Retina (tissue), 1 donor: Measurements from ENCODE around the gene ATF6B.
"Not testable (repeated sequence)": the region's sequence is repeated elsewhere in the genome, so short reads cannot be mapped to it uniquely, and the experiment has no call there.

Experiments
- DNase-seq: peaks from one replicate; pipeline ENCODE4 v3.0.0-alpha.2; 2016

ATF6B gene

DNA sequence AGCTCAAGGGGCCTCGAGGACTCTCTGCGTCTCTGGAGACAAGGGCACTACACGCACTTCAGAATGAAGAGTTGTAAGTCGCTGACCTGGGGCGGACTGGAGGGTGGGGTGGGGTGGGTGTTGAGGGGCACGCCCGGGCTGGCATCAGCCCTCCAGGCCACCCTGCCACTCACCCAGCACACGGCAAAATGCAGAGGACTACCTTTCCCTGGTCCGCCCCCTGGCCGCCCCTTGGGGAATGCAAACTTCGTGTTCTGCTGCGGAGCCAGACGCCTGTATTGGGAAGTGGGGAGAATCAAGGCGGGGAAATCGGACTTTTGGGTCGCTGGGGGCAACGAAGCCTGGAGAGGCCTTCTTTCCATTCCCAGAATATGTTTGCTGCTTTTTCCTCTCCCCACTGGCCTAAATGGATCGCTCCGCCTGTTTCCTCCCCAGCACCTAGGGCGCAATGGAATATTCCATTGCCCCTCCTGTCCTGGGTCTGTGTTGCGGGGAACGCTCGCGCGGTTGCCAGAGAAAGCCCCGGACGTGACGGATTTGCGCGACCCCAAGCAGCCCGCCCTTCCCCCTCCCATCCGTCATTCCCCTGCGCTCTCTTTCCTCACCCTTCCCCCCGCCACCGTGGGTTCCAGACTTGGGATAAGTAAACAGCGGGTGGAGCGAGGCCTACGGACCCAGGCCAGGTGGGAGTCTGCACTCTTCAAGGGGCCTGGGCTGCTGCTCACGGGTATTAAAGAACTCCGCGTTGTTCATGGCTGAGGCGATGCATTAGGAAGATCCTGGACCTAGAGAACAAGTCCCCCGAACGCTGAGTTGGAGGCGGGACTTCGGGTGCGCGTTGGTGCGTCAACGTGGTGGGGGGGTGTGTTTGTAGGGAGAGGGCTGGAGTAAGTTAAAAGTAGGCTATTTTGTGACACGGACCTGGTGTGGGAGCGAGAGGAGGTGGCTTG, 25.8 kb upstream of the ATF6B start, which contains the start of gene PPT2:
PPT2 (plus strand) TSS at position 578 of the 950 bp plus-strand sequence. CDS start 454 bp downstream, outside the sequence.
- DNase-seq, result peak; percentile 93

DNA sequence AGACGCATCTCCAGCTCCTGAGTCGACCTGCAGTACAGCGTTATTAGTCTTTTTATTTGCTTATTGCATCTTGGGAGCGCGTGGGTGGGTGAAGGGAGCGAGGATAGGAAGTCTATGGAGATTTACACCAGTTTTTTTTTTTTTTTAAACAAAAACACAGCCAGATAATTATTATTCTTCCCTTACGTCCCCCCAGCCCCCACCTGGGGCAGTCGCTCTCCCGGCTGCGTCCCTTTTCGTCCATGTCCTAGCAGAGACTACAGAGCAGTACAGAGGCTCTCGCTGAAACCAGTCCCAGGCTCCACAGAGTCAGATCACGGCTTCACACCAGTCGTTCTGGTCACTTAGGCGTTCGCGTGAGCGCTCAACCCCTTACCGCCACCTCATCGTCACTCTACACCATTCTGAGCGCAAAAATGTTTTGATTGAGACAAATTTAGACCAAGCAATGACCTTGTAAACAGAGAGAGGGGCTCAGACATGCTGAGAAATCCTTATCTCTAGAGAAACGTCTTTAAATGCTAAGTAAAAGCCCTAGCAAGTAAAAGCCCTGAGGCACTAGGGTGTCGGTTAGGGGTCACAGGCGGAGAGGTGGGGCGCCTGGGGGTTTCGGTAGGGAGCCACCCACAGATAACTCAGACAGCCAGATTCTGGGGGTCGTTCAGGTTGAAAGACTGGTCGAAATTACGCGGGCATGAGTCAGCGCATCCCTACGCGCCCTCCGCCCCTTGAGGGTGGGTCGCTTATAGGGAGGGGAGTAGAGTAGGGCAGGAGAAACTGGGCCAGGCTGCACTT, 24.9 kb upstream of the ATF6B start:
- DNase-seq, result no peak

DNA sequence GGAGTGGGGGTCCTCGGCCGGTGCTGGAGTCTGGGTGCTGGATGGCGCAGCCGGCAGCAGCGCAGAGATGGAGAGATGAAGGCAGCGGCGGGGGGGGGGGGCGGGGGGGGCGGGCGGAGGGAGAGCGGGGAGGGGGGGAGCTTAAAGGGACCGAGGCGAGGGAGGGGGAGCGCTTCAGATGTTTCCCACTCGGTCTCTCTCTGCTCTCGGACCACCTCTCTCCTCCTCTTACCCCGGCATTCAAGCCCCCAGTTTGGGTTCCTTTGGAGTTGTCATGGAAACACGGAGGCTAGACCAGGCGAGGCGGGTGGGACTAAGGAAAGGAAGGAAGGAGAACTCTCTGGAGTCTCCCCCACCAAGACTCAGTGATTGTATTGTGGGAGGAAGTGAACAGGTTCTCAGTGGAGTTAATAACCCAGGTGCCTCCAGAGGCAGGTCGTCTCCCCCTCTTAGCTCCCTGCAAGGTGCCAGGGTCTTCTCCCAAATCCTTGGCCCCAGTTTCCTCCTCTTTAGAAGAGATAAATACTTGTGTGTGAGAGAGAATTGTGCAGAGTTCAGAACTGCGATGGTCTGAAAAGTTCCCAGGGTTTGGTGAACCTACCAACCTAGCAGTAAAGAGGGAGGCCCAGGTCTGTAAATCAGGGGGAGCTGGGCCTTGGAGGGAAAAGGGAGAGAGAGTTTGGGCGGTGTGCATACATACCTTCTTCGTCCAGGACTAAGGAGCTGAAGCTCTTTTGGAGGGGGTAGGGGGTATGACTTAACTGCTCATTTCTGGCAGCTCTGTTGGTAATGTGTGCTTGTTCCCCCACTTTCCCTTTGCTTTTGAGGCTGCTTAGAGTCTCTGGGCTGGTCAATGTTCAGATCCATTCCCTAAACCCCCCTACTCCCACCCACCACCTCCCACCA, 24.1 kb upstream of the ATF6B start, which contains the start of gene PRRT1:
PRRT1 (minus strand) TSS at position 77 of the 906 bp plus-strand sequence. CDS start 112 bp downstream, outside the sequence.
- DNase-seq, result no peak

DNA sequence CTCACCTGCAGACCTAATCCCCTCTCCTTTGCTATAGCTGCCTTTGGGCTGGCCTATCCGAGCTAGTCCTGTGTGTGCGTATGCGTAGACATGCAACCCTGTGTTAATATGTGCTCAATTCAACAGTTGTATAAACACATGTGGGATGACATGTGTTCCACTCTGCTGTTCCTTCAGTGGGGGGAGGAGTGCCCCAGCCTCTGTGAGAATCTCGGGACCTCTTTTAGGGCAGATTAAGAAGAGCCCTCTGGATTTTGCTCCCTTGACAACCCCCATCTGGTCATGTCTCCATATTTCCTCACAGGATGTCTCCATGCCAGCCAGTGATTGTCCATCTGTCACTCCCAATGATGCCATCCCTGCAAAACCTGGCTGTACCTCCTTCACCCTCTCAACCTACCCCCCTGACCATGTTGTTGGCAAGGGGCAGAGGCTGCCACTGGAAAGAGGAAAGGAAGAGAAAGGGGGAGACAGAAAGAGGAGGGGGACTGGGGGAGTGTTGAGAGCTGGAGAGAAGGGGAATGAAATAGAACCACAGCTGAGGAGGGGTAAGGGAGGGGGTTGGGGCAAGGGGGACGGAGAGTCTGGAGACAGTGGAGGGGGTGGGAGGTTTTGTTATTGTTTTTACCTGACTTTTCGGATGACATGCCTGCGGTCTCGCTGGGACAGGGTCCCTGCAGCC, 23.3 kb upstream of the ATF6B start:
- peak; percentile 42 for DNase-seq

DNA sequence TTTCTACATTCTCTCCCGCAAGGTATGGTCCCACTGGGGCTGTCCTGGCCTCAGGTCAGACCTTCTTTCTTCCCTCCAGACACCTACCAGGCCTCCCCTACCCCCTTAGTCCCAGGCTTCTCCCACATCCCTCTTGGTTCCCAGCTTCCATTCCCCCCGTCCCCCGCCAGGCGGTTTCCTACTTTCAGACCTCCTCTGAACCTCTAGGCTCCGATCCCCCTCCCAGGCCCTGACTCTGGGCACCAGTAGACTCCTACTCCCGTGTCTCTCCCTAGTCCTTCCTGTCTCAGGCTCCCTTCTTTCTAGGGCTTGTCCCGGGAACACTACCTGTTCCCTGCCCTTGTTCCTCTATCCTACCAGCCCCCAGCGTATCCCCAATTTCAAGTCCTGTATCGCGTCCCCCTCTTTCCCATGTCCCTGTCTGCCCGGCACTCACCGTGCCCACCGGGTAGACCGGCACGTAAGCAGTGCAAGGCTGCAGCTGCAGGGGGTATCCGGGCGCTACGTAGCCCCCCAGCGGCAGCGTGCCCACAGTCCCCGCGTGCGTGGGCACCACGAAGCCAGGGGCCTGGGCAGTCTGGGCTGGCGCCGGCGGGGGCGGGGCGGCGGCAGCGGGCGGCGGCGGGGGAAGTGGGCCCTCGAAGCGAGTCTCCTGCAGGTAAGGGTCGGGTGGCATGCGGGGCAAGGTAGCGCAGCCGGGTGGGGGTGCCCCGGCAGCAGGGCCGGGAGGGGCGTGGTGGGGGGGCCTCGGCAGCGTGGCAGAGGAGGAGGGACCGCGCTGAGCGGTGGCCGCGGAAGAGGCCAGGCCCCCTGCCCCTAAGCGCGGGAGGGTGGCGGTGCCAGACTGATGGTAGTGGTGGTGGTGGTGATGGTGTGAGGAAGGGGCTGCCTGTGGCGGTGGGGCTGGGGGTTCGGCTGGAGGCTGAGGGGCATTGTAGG, 22.2 kb upstream of the ATF6B start:
- DNase-seq, result peak; percentile 28

DNA sequence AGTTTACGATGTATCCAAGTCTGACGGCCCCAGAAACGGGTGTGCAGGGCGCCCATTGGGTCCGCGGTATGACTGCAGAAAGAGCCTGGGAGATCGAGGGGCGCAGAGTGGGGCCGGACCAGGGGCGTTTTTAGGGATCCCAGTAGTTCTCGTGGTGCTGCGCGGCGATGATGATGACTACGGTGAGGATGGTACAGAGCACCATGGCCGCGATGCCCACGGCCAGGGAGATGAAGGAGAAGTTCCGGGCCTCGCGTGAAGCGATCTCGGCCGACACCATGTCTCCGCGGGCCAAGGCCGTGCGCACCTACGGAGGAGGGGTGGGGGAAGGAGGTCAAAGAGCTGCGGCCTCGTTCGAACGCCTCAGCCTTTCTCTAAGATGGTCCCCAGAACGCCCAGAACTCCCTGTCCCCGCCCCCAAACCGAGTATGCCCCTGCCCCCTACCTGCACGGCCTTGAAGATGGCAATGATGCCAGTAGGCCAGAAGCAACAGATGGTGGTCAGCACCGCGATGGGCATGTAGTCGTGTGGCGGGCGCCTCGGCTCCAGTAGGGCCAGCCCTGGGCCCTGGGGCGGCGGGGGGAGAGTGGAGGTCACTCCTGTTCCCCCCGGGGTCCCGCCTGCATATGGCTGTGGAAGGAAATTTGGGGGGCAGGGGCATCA, 21.2 kb upstream of the ATF6B start:
- no peak for DNase-seq

DNA sequence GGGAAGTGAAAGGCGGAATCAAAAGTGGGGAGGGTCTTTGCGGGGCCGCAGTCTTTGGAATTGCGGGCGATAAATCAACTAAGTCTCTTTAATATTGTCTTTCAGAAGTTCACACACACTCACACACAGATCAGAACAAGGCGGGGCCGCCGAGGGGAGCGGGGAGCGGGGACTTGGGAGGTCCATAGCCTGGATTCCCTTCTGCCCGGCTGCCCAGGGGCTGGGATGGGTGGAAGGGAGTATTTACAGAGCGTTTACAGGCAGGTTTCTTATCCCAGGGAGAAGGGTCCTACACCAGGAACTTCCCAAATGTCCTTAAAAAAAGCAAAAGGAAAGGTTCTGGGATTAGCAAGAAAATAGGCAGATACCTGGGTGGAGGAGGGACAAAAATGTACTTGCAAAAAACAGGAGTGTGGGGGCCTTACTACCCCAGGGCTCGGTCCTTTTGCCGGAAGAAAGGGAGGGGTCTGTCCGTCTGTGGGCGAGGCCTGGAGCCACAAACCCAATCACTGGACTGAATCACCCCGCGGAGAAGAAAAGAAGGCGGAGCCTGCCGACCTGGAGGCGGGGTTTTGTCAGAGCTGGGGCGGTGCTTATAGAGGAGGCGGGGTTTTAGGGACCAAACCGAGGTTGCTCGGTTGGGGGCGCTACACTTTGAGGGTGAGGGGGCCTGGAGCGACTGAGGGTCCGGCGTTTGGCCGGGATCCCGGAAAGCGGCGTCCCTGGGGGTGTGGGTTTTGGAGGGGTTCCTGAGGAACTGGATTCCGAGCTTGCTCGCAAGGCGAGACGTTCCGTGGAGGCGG, 20.4 kb upstream of the ATF6B start:
- peak; percentile 90 for DNase-seq

DNA sequence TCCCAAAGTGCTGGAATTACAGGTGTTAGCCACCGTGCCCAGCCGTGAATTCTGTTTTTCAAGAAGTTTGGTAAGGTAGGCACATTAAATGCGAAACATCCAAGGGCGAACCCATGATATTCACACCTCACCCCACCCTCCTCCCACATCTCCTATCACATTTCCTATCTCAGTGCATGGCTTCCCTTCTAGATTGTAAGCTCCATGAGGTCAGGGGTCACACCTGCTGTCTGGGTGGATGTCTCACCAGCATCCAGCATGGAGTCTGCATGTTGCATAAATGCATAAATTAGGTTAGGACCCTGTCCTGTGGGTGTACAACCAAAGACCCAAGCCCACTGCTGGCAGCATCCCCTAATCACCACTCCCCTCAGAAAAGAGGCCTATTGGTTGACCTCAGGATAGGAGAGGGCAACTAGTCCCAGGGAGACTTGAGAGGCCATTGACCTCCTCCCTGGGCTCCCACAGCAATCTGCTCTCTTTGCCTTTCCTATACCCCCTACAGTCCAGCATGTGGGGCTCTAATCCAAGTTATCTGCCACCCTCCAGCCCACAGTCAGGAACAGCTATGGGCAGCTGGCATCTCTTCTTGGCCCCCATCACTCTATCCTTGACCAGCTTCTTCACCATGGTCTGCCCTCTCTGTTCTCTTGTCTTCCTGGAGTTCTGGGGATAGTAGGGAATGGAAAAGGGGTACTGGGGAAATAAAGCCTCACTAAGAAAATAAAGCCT, 19.5 kb upstream of the ATF6B start:
- DNase-seq, result no peak

DNA sequence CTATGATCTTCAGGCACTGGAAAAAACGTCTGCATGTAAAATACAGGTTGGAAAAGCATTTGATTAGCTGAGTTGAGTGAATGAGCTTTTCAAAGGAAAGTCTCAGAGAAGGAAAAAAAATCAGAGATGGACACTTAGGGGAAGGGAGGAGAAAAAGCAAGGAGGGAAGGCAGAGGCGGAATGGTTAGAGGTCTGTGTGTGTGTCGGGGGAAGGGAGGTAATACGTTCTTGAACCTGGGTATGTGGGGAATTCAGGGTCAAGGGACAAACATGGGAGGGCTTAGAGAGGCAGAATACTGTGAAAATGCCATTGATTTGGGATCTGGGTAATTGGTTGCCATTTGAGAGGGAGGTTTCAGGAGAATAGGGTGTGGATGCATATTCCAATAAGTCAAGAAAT, 18.6 kb upstream of the ATF6B start:
- DNase-seq, result no peak

DNA sequence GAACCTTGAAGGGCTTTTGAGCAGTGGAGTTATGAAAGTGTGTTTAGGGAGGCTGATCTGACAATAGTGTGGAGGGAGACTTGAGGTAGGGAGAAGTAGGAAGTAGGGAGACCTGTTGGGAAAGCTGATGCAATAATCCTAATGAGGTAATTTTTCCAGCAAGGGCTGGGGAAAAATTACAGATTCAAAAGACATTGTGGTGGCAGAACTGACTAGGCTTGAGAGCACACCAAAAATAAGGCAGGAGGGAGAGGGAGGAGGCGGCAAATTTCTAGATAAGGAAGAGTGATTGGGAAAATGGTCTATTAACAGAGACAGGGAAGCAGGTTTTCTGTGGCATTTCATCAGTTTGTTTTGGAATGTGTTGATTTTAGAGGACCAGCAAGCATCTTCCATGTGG, 18.2 kb upstream of the ATF6B start:
- no peak for DNase-seq

DNA sequence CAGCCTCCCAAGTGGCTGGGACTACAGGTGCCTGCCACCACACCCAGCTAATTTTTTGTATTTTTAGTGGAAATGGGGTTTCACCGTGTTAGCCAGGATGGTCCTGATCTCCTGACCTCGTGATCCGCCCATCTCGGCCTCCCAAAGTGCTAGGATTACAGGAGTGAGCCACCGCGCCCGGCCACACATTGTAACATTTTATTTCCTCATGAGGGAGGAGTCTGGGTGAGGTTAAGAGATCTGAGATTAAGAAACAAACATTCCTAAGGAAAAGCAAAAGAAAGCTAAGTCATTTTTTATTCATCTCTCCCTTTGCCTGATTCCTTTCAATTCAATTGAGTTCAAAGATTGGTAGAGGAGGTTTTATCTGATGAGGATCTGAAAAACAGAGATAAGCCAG, 16.2 kb upstream of the ATF6B start:
- not testable (repeated sequence) for DNase-seq

DNA sequence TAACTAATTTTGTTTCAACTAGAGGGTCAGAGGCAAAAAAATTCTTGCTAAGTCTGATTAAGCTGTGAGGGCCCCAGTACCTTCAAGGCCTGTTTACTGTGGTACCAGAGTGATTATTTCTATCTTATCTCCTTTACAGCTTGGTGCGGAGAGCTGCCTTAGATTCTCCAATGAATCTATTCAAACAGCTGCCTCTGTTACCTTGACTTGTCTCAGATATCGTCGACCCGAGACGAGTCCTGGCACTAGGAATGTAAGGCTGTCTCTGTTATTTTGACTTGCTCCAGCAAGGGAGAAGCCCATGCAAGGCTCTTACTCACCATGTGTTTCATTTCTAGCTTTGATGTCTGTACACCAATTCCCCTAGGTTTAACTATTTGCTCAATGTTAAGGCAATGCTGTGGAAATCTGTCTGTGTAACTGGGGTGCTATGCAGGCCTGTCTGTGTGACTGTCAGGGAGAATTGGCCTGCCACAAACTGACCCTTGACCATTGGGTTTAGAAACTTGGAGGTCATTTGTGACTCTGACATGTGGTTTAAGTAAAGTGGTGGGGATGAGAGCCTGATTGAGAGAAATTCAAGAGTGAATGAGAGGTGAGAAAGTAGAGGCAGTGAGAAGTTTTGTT, 12.5 kb upstream of the ATF6B start:
- no peak for DNase-seq

DNA sequence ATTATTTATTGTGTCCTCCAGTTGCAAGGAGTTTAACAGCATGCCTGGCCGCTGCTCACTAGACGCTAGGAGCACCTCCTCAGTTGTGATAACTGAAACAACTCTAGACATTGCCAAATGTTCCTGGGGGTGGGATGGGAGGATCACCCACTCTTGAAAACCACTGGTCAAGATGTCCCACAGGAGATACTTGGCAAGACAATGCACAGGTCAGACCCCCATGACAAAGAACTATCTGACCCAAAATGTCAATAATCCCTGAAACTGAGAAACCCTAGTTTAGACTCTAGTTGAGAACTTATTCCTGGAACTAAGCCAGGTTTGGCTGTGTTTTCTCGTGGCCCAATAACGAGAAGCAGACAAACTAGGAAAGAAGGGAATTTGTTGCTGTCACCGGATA, 11.5 kb upstream of the ATF6B start:
- DNase-seq, result no peak

DNA sequence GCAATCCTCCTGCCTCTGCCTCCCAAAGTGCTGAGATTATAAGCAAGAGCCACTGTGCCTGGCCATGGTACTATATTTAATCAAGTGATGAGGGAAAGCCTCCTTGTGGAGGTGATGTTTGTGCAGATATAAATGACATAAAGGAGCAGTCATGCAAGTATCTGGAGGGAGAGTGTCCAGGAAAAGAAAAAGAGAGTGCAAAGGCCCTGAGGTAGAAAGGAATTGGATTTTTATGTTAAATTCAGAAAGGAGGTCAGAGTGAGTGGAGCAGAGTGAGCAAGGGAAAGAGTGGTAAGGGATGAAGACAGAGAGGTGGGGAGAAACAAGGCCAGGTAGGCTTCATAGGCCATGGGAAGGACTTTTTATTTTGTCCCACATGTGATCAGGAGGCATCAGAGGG, 9.4 kb upstream of the ATF6B start:
- no peak for DNase-seq

DNA sequence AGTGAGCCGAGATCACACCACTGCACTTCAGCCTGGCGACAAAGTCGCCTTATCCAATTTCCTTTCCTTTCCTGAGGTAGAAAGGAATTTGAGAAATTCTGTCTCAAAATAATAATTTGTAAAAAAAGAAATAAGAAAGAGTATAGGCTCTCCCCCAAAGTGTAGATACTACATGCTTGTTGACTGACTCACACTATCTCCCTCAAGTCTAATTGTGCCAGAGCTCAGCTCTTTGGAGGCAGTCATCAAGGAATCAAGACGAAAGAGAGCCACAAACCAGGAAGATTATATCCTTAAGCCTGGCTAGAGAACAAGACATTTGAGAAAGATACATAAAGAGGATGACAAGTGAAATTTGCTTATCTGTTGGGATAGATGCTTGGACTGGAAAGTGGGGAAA, 5.7 kb upstream of the ATF6B start:
- DNase-seq, result no peak

DNA sequence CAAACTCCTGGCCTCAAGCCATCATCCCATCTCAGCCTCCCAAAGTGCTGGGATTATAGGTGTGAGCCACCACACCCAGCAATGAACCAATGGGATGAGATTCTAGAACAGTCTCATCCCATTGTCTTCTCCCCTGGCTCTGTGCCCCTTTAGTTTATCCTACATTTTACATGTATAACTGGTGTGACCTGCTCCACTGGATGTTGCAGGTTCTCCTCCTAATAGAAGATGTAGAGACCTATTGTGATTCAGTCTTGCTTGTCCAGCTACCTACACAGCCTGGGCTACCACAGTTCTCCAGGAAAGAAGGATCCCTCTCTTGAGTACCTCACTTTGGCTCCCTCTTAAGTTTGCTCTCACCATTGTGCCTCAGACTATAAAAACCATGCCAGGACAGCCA, 4.1 kb upstream of the ATF6B start:
- DNase-seq, result no peak

DNA sequence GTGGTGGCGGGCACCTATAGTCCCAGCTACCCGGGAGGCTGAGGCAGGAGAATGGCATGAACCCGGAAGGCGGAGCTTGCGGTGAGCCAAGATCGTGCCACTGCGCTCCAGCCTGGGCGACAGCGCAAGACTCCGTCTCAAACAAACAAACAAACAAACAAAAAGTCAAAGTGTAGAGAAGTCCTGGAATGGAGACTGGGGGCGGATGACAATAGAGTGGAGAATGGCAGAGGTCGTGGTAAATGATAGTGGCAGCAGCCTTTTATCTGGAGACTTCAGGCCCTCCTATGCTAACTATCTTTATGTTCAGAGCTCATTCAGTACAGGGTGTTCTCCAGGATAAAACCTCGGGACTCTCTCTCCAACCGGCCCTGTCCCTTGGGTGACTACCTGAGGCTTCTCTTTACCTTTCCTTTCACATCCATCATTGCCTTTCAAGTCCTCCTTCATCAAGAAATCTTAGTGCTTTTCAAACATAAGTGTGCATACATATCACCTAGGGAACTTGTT, 3.4 kb upstream of the ATF6B start:
- no peak for DNase-seq
